NCI-H82 treated with DMSO at 0.1 percent for 48 hours (cell line): Measurements from ENCODE around the gene LETM1.

Experiments
- DNase-seq: peaks from one replicate; lab custom pipeline; 2025; ENCODE audit not compliant: unreplicated experiment; lab: John Stamatoyannopoulos, UW

The LETM1 gene

GRCh38 chr4:1873291-1873690 lies 17.3 kb upstream of the LETM1 start:
- peak; percentile 51 for DNase-seq

GRCh38 chr4:1872870-1873269 lies 16.9 kb upstream of the LETM1 start:
- no peak for DNase-seq

- no peak for DNase-seq
Observed at GRCh38 chr4:1871471-1872021, 15.6 kb upstream of the LETM1 start.

- DNase-seq = peak; percentile 46
Observed at GRCh38 chr4:1870578-1871443, 14.9 kb upstream of the LETM1 start, which contains the start of gene NSD2. Gene NSD2, plus strand, starts transcription at chr4:1871393. Its CDS starts 29,262 bp downstream, at chr4:1900655.

- DNase-seq = peak; percentile 61
Observed at GRCh38 chr4:1870328-1870577, 14.3 kb upstream of the LETM1 start.

GRCh38 chr4:1869530-1870327 lies 13.8 kb upstream of the LETM1 start:
- no peak for DNase-seq

GRCh38 chr4:1868912-1869311 lies 13.0 kb upstream of the LETM1 start:
- DNase-seq = no peak

- DNase-seq = no peak
Observed at GRCh38 chr4:1868293-1868692, 12.3 kb upstream of the LETM1 start.

GRCh38 chr4:1866189-1866661 lies 10.3 kb upstream of the LETM1 start:
- DNase-seq = no peak

- DNase-seq = peak; percentile 25
Observed at GRCh38 chr4:1864076-1865008, 8.4 kb upstream of the LETM1 start.

GRCh38 chr4:1863297-1864033 lies 7.5 kb upstream of the LETM1 start:
- no peak for DNase-seq

GRCh38 chr4:1862961-1863296 lies 7.0 kb upstream of the LETM1 start:
- no peak for DNase-seq

- no peak for DNase-seq
Observed at GRCh38 chr4:1862055-1862911, 6.3 kb upstream of the LETM1 start.

- DNase-seq = no peak
Observed at GRCh38 chr4:1859389-1859753, 3.4 kb upstream of the LETM1 start.

GRCh38 chr4:1857931-1858330 lies 2.0 kb upstream of the LETM1 start:
- DNase-seq = no peak

GRCh38 chr4:1856943-1857699 lies 1.2 kb upstream of the LETM1 start:
- DNase-seq = no peak

GRCh38 chr4:1855333-1856070 lies 454 bp downstream of the LETM1 start:
- DNase-seq = no peak

GRCh38 chr4:1854752-1855151 lies 1.2 kb downstream of the LETM1 start:
- no peak for DNase-seq
